Measurements from ENCODE around the gene FRY. TPM values are rescaled to one million over a fixed set of nuclear protein-coding genes. Genes with fewer than 3 reads are reported as not detected.

Gene FRY
- total and polyA plus RNA-seq, 10 of the 15 experiments (the other 5 are each of a cell fraction or from before 2014, with no cell fraction given) = 0.18 to 1.4 (median 0.30) TPM

- 42% methylated on average over 4 of the region's 4 CpGs for WGBS (ENCODE audit: insufficient coverage, insufficient replicate concordance, low lambda C conversion rate, missing lambda C conversion rate)
- H3K9me3 ChIP-seq (replicated peaks; ENCODE audit: control insufficient read depth, insufficient read depth, low read length) = no peaks in the 10 kb centered on the region
- no peak overlapping the region for H3K4me2 ChIP-seq (ENCODE audit: control insufficient read depth, insufficient read depth)
- no peaks in the 10 kb centered on the region for H3K4me1 ChIP-seq (ENCODE audit: control insufficient read depth, insufficient read depth, low read length)
- ATAC-seq (no peak), DNase-seq (ENCODE audit: low read depth, low spot score) (no peak), FAIRE-seq (no peak)
- H3K9ac ChIP-seq (ENCODE audit: control insufficient read depth, insufficient read depth, low read length) = no peak overlapping the region
- no peak overlapping the region for H3K27ac ChIP-seq (ENCODE audit: control insufficient read depth, insufficient read depth)
- H3K27me3 ChIP-seq (replicated peaks in 1 of 2; ENCODE audit: control insufficient read depth in 2 of 2, insufficient read depth in 2 of 2, low read length in 1 of 2) = no peaks in the 10 kb centered on the region; a peak in 1 of 4 replicates
- BruUV-seq (replicated peaks) = no TSS peak
- POLR2A ChIA-PET = no interaction called here
- CTCF ChIA-PET = no interaction called here
- H3K4me3 ChIP-seq = no peak overlapping the region
- in situ Hi-C loops (cut with MboI) (no loop called here), intact Hi-C loops (cut with micrococcal nuclease; ENCODE audit: unreplicated experiment) (no loop called here)
- no peaks in the 10 kb centered on the region for H3K36me3 ChIP-seq (ENCODE audit: control insufficient read depth in 2 of 2, insufficient read depth in 2 of 2, low read length in 1 of 2)
- RAD21 ChIA-PET (ENCODE audit: unreplicated experiment) = no interaction called here
- no peaks in the 10 kb centered on the region for H4K20me1 ChIP-seq (ENCODE audit: control insufficient read depth, insufficient read depth)
- H2AFZ ChIP-seq (ENCODE audit: control insufficient read depth, low read depth, low read length) = no peak overlapping the region
- SMC1A ChIA-PET (ENCODE audit: uncharacterized antibody, unreplicated experiment) = interaction anchor here (0.8 kb wide), 1 partner anchor 177 kb away, joined by 4 read pairs; no protein-coding TSS in a partner anchor
- H3K79me2 ChIP-seq (ENCODE audit: control insufficient read depth, insufficient read depth, low read length) = no peaks in the 10 kb centered on the region
- TF ChIP-seq IRF3 (IDR thresholded peaks at IDR 0.05) (no peak), E2F4 (IDR thresholded peaks at IDR 0.05; ENCODE audit: low read depth, low read length) (no peak), ZNF622 (IDR thresholded peaks at IDR 0.05) (no peak), EGR1 (IDR thresholded peaks at IDR 0.05; ENCODE audit: borderline replicate concordance in 1 of 2, low read depth in 2 of 2, low read length in 2 of 2) (no peak), MYB (IDR thresholded peaks at IDR 0.05; ENCODE audit: borderline replicate concordance, low read depth, low read length) (no peak), BRCA1 (IDR thresholded peaks at IDR 0.05; ENCODE audit: low read depth, low read length) (no peak), ESRRA (IDR thresholded peaks at IDR 0.05; ENCODE audit: low read length) (no peak), ZBTB4 (CRISPR knock-in tag; IDR thresholded peaks at IDR 0.05) (no peak), SMAD5 (IDR thresholded peaks at IDR 0.05; ENCODE audit: low read depth) (no peak)
Measured at GRCh38 chr13:32086791-32087441, 55.3 kb downstream of the FRY start.
